ENCODE data around the gene TIMP1.

DNA sequence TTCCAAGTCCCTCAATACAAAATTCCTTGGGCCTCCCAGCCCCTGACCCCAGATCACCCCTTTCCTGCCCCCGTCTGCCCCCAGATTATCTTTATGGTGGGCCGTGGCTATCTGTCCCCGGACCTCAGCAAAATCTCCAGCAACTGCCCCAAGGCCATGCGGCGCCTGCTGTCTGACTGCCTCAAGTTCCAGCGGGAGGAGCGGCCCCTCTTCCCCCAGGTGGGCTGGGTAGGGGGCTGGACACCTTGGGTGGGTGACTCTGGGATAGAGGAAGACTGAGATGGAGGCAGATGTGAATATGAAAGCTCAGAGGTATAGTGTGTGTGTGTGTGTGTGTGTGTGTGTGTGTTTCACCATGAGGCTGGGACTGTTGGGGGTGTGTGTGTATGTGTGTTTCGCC, 11.4 kb upstream of the TIMP1 start:
- TF ChIP-seq, protein P1, sequence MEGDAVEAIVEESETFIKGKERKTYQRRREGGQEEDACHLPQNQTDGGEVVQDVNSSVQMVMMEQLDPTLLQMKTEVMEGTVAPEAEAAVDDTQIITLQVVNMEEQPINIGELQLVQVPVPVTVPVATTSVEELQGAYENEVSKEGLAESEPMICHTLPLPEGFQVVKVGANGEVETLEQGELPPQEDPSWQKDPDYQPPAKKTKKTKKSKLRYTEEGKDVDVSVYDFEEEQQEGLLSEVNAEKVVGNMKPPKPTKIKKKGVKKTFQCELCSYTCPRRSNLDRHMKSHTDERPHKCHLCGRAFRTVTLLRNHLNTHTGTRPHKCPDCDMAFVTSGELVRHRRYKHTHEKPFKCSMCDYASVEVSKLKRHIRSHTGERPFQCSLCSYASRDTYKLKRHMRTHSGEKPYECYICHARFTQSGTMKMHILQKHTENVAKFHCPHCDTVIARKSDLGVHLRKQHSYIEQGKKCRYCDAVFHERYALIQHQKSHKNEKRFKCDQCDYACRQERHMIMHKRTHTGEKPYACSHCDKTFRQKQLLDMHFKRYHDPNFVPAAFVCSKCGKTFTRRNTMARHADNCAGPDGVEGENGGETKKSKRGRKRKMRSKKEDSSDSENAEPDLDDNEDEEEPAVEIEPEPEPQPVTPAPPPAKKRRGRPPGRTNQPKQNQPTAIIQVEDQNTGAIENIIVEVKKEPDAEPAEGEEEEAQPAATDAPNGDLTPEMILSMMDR (IDR thresholded peaks at IDR 0.05), result no peak
- no peak for TF ChIP-seq POLR2A (IDR thresholded peaks at IDR 0.05)
